22Rv1 (cell line): ENCODE data around the gene ENKUR.

Source experiments
- CTCF ChIP-seq: fragments of 450-650 bp; IDR thresholded peaks from 2 replicates; pipeline ENCODE4 v1.5.1; 2017; ENCODE audit warnings: mild to moderate bottlenecking
- ZFX ChIP-seq: fragments of 450-650 bp; IDR thresholded peaks from 2 replicates; pipeline ENCODE4 v1.6.1; 2017; ENCODE audit warnings: antibody characterized with exemption, borderline replicate concordance

GRCh38 chr10:25050402-25050801 is 34.4 kb upstream of the ENKUR start:
- TF ChIP-seq CTCF (no peak), ZFX (no peak)
